IMR-90 (cell line): Measurements from ENCODE around the gene JPH3. TPM values are rescaled to one million over a fixed set of nuclear protein-coding genes. Genes with fewer than 3 reads are reported as not detected.

Experiments
- ATAC-seq: fragments of 200-7000 bp; cut with Tn5 transposase; 2 replicates; pipeline ENCODE4 v1.9.1; 2020; ENCODE audit warnings: low read depth, mild to moderate bottlenecking, moderate library complexity
- BruUV-seq: library from RNA; stranded (reverse); fragments of 400-500 nt; replicated peaks from 2 replicates; lab custom pipeline; 2021; lab: Mats Ljungman, UMichigan
- CTCF ChIA-PET: fragments of 300-600 bp; formaldehyde crosslinking; extraction: SDS; loops from one replicate; lab custom pipeline; 2021; ENCODE audit warnings: antibody characterized with exemption; lab: Yijun Ruan, JAX
- POLR2A ChIA-PET: fragments of 300-600 bp; sonication (Branson Sonifier 250); formaldehyde crosslinking; loops from one replicate; lab custom pipeline; 2022; ENCODE audit warnings: antibody characterized with exemption; ENCODE audit not compliant: unreplicated experiment; lab: Charles Lee
- DNase-seq: peaks from one replicate; pipeline ENCODE4 v3.0.0; 2013
- H2AFZ ChIP-seq: replicated peaks from 2 replicates; pipeline ENCODE3; 2013; ENCODE audit warnings: low read length, mild to moderate bottlenecking; ENCODE audit not compliant: poor library complexity
- H2AK5ac ChIP-seq: 2 replicates; pipeline ENCODE4 v1.6.1; 2013; ENCODE audit warnings: low read depth, low read length, inconsistent platforms
- H2AK9ac ChIP-seq: replicated peaks from 2 replicates; pipeline ENCODE3; 2013; ENCODE audit warnings: mild to moderate bottlenecking, low read depth, low read length, moderate library complexity; ENCODE audit not compliant: poor library complexity
- H2BK120ac ChIP-seq: 2 replicates; pipeline ENCODE4 v1.6.1; 2013; ENCODE audit warnings: low read depth, low read length, inconsistent platforms
- H2BK15ac ChIP-seq: 3 replicates; pipeline ENCODE4 v1.6.1; 2013; ENCODE audit warnings: low read depth, low read length, inconsistent platforms
- H2BK20ac ChIP-seq: 2 replicates; pipeline ENCODE4 v1.6.1; 2013; ENCODE audit warnings: low read depth, mild to moderate bottlenecking, inconsistent platforms, low read length, moderate library complexity
- H2BK5ac ChIP-seq: 2 replicates; pipeline ENCODE4 v1.6.1; 2013; ENCODE audit warnings: mild to moderate bottlenecking, low read depth, low read length, inconsistent platforms; ENCODE audit not compliant: poor library complexity, severe bottlenecking
- H3K14ac ChIP-seq: replicated peaks from 2 replicates; pipeline ENCODE4 v1.6.1; 2013; ENCODE audit warnings: low read depth, low read length, inconsistent platforms
- H3K18ac ChIP-seq: 2 replicates; pipeline ENCODE4 v1.6.1; 2013; ENCODE audit warnings: low read depth, low read length, control low read depth
- H3K23ac ChIP-seq: 2 replicates; pipeline ENCODE4 v1.6.1; 2013; ENCODE audit warnings: low read depth, low read length, inconsistent platforms
- H3K27ac ChIP-seq: 2 replicates; pipeline ENCODE4 v1.5.1; 2013; ENCODE audit warnings: mild to moderate bottlenecking, control low read depth, low read length; ENCODE audit not compliant: insufficient read depth
- H3K27me3 ChIP-seq: 2 replicates; pipeline ENCODE4 v1.6.1; 2013; ENCODE audit warnings: low read length; ENCODE audit not compliant: control insufficient read depth, insufficient read depth
- H3K36me3 ChIP-seq: 2 replicates; pipeline ENCODE4 v1.6.1; 2013; ENCODE audit warnings: low read length, mixed read lengths; ENCODE audit not compliant: control insufficient read depth, insufficient read depth
- H3K4ac ChIP-seq: 2 replicates; pipeline ENCODE4 v1.6.1; 2013; ENCODE audit warnings: low read depth, low read length, inconsistent platforms
- H3K4me1 ChIP-seq: 2 replicates; pipeline ENCODE4 v1.6.1; 2013; ENCODE audit warnings: low read length, mixed read lengths; ENCODE audit not compliant: control insufficient read depth, insufficient read depth
- H3K4me2 ChIP-seq: 2 replicates; pipeline ENCODE4 v1.6.1; 2013; ENCODE audit warnings: low read depth, mild to moderate bottlenecking, control low read depth, low read length, moderate library complexity
- H3K4me3 ChIP-seq: 2 replicates; pipeline ENCODE4 v1.5.1; 2013; ENCODE audit warnings: low read depth, mild to moderate bottlenecking, control low read depth, low read length, moderate library complexity; ENCODE audit not compliant: insufficient read depth
- H3K56ac ChIP-seq: 2 replicates; pipeline ENCODE4 v1.6.1; 2013; ENCODE audit warnings: low read length, inconsistent platforms; ENCODE audit not compliant: insufficient read depth; ENCODE audit errors: extremely low read depth
- H3K79me1 ChIP-seq, 2 experiments: 2 replicates each; pipeline ENCODE4 v1.6.1; 2013; ENCODE audit warnings: low read length in 2 of 2, inconsistent platforms in 1 of 2, low read depth in 1 of 2
- H3K9ac ChIP-seq: 2 replicates; pipeline ENCODE4 v1.6.1; 2013; ENCODE audit warnings: low read depth, low read length, control low read depth
- H3K9me1 ChIP-seq: 2 replicates; pipeline ENCODE4 v1.6.1; 2013; ENCODE audit warnings: low read length, inconsistent platforms; ENCODE audit not compliant: insufficient read depth
- H3K9me3 ChIP-seq: 2 replicates; pipeline ENCODE4 v1.6.1; 2013; ENCODE audit warnings: low read length; ENCODE audit not compliant: control insufficient read depth, insufficient read depth
- H4K20me1 ChIP-seq: 2 replicates; pipeline ENCODE4 v1.6.1; 2013; ENCODE audit warnings: low read length, inconsistent platforms; ENCODE audit not compliant: insufficient read depth
- H4K5ac ChIP-seq: 2 replicates; pipeline ENCODE4 v1.6.1; 2013; ENCODE audit warnings: mild to moderate bottlenecking, low read depth, low read length, control low read depth
- H4K8ac ChIP-seq, 2 experiments: 2 replicates each; pipeline ENCODE4 v1.6.1; 2013; ENCODE audit warnings: low read depth in 2 of 2, low read length in 2 of 2, control low read depth in 1 of 2, inconsistent platforms in 1 of 2
- H4K91ac ChIP-seq: 2 replicates; pipeline ENCODE4 v1.6.1; 2013; ENCODE audit warnings: low read depth, low read length, inconsistent platforms; ENCODE audit not compliant: insufficient read depth
- BHLHE40 ChIP-seq: fragments of 150-350 bp; IDR thresholded peaks from 2 replicates; pipeline ENCODE4 v1.6.1; 2016; ENCODE audit warnings: mild to moderate bottlenecking, low read depth, low read length
- CEBPB ChIP-seq: IDR thresholded peaks from 2 replicates; pipeline ENCODE4 v1.6.1; 2012; ENCODE audit warnings: low read depth, low read length, improper control_type of control experiment
- CHD1 ChIP-seq: IDR thresholded peaks from 2 replicates; pipeline ENCODE4 v1.6.1; 2012; ENCODE audit warnings: low read depth, low read length, improper control_type of control experiment
- CTCF ChIP-seq: conservative IDR thresholded peaks from 2 replicates; pipeline ENCODE4 v1.5.1; 2012; ENCODE audit warnings: mild to moderate bottlenecking, low read depth, low read length, improper control_type of control experiment
- ELK1 ChIP-seq: fragments of 150-350 bp; IDR thresholded peaks from 2 replicates; pipeline ENCODE4 v1.6.1; 2016; ENCODE audit warnings: low read depth, mild to moderate bottlenecking, low read length, moderate library complexity, borderline replicate concordance
- FOS ChIP-seq: fragments of 150-350 bp; IDR thresholded peaks from 2 replicates; pipeline ENCODE4 v1.6.1; 2016; ENCODE audit warnings: low read depth, low read length
- MAFK ChIP-seq: IDR thresholded peaks from 2 replicates; pipeline ENCODE4 v1.6.1; 2012; ENCODE audit warnings: low read depth, low read length, improper control_type of control experiment
- MAZ ChIP-seq: IDR thresholded peaks from 2 replicates; pipeline ENCODE4 v1.6.1; 2012; ENCODE audit warnings: low read depth, mild to moderate bottlenecking, low read length, improper control_type of control experiment, moderate library complexity, borderline replicate concordance
- MXI1 ChIP-seq: IDR thresholded peaks from 2 replicates; pipeline ENCODE4 v1.6.1; 2012; ENCODE audit warnings: low read depth, mild to moderate bottlenecking, low read length, moderate library complexity, borderline replicate concordance
- NFE2L2 ChIP-seq: fragments of 150-350 bp; IDR thresholded peaks from 2 replicates; pipeline ENCODE4 v1.6.1; 2016; ENCODE audit warnings: low read depth, mild to moderate bottlenecking, low read length
- POLR2A ChIP-seq: IDR thresholded peaks from 2 replicates; pipeline ENCODE4 v1.6.1; 2012; ENCODE audit warnings: mild to moderate bottlenecking, low read depth, low read length
- RAD21 ChIP-seq: IDR thresholded peaks from 2 replicates; pipeline ENCODE4 v1.6.1; 2012; ENCODE audit warnings: low read length, improper control_type of control experiment
- RCOR1 ChIP-seq: IDR thresholded peaks from 2 replicates; pipeline ENCODE4 v1.6.1; 2012; ENCODE audit warnings: mild to moderate bottlenecking, low read length, improper control_type of control experiment; ENCODE audit not compliant: insufficient replicate concordance
- RFX5 ChIP-seq: IDR thresholded peaks from 2 replicates; pipeline ENCODE4 v1.8.0; 2012; ENCODE audit warnings: low read depth, mild to moderate bottlenecking, low read length, moderate library complexity
- SMC3 ChIP-seq: fragments of 150-350 bp; IDR thresholded peaks from 2 replicates; pipeline ENCODE4 v1.6.1; 2016; ENCODE audit warnings: low read depth, mild to moderate bottlenecking, antibody characterized with exemption, low read length, moderate library complexity
- USF2 ChIP-seq: fragments of 150-350 bp; IDR thresholded peaks from 2 replicates; pipeline ENCODE4 v1.6.1; 2017; ENCODE audit warnings: mild to moderate bottlenecking, antibody characterized with exemption, low read length, low read depth
- WGBS, 2 experiments: methylation state at CpG; one replicate each; pipeline versions ENCODE4 v1.1.5 to v1.1.7; 2013; ENCODE audit warnings: missing lambda C conversion rate in 2 of 2; ENCODE audit not compliant: insufficient read length in 1 of 2; ENCODE audit errors: extremely low coverage in 2 of 2; 5-methylcytosine and 5-hydroxymethylcytosine counted together
- dilution Hi-C: fragments of 300-500 bp; cut with HindIII; formaldehyde crosslinking; loops from one replicate; pipeline ENCODE4 v1.14.3; 2018; ENCODE audit warnings: low sequenced_read_pairs; ENCODE audit not compliant: unreplicated experiment
- in situ Hi-C: fragments of 300-500 bp; cut with MboI; formaldehyde crosslinking; loops from 3 replicates; pipeline ENCODE4 v1.14.3; 2019; ENCODE audit warnings: low sequenced_read_pairs, inconsistent platforms, mixed read lengths
- intact Hi-C: fragments of 100-400 bp; cut with micrococcal nuclease; formaldehyde crosslinking; loops from 2 replicates; pipeline ENCODE4 v1.10.0; 2022
- polyA plus RNA-seq, 3 experiments: library from polyadenylated mRNA; depleted of rRNA; stranded (reverse); fragments of >200 nt; gene quantifications; 2 replicates each; pipeline ENCODE4 v1.2.3, GENCODE V29; 2012; ENCODE audit warnings: low replicate concordance in 1 of 3
- total RNA-seq: library from RNA; depleted of rRNA; stranded (reverse); fragments of >200 nt; gene quantifications from 2 replicates; pipeline ENCODE4 v1.2.3, GENCODE V29; 2012

The JPH3 gene
- total and polyA plus RNA-seq, 2 of the 4 experiments (the other 2 are of a cell fraction) = 0.03 TPM; not detected in 1

GRCh38 chr16:87701078-87701460, 98.8 kb downstream of the JPH3 start:
- no peak overlapping the region for H3K4ac ChIP-seq
- no peaks in the 10 kb centered on the region for H3K27me3 ChIP-seq
- H3K9ac ChIP-seq = no peak overlapping the region
- POLR2A ChIA-PET = no interaction called here
- no peak overlapping the region for H2BK15ac ChIP-seq
- no peak overlapping the region for H2BK20ac ChIP-seq
- no peaks in the 10 kb centered on the region for H3K79me1 ChIP-seq
- ATAC-seq (no peak), DNase-seq (no peak)
- H3K9me1 ChIP-seq = no peaks in the 10 kb centered on the region
- intact Hi-C loops (no loop called here), in situ Hi-C loops (no loop called here), dilution Hi-C loops (no loop called here)
- peaks cover 11% of the 10 kb centered on the region for H3K36me3 ChIP-seq
- H3K18ac ChIP-seq = no peak overlapping the region
- no peak overlapping the region for H3K14ac ChIP-seq
- H3K27ac ChIP-seq = no peak overlapping the region
- H4K20me1 ChIP-seq = no peaks in the 10 kb centered on the region; the same call in none of the 2 replicates
- WGBS, 2 experiments = 96% methylated on average over 4 of the region's 11 CpGs; no CpG with 5 or more reads in 1 of the 2 experiments
- H2AFZ ChIP-seq = no peak overlapping the region
- H3K56ac ChIP-seq = no peak overlapping the region
- H3K4me1 ChIP-seq = no peaks in the 10 kb centered on the region
- H2AK9ac ChIP-seq = no peak overlapping the region
- TF ChIP-seq ELK1 (no peak), NFE2L2 (no peak), RCOR1 (no peak), MAFK (no peak), CTCF (no peak), BHLHE40 (no peak), RFX5 (no peak), FOS (no peak), RAD21 (no peak), MXI1 (no peak), POLR2A (no peak), USF2 (no peak), MAZ (no peak), SMC3 (no peak), CEBPB (no peak), CHD1 (no peak)
- H2BK5ac ChIP-seq = no peak overlapping the region
- no TSS peak for BruUV-seq
- CTCF ChIA-PET = no interaction called here
- no peak overlapping the region for H3K4me2 ChIP-seq
- no peak overlapping the region for H2AK5ac ChIP-seq
- no peak overlapping the region for H4K91ac ChIP-seq
- no peak overlapping the region for H3K23ac ChIP-seq
- H4K8ac ChIP-seq = no peak overlapping the region
- no peak overlapping the region for H4K5ac ChIP-seq
- no peak overlapping the region for H2BK120ac ChIP-seq
- H3K9me3 ChIP-seq = no peaks in the 10 kb centered on the region
- H3K4me3 ChIP-seq = no peak overlapping the region
